HG03103 (cell line): ENCODE measurements around the gene STARD6.
"Not testable (repeated sequence)": the region's sequence is repeated elsewhere in the genome, so short reads cannot be mapped to it uniquely, and the experiment has no call there.

Experiments
- ATAC-seq: cut with Tn5 transposase; IDR thresholded peaks from one replicate; pipeline ENCODE4 v1.9.1; 2021; ENCODE audit warnings: low read depth; ENCODE audit not compliant: unreplicated experiment

Gene STARD6, protein sequence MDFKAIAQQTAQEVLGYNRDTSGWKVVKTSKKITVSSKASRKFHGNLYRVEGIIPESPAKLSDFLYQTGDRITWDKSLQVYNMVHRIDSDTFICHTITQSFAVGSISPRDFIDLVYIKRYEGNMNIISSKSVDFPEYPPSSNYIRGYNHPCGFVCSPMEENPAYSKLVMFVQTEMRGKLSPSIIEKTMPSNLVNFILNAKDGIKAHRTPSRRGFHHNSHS

DNA sequence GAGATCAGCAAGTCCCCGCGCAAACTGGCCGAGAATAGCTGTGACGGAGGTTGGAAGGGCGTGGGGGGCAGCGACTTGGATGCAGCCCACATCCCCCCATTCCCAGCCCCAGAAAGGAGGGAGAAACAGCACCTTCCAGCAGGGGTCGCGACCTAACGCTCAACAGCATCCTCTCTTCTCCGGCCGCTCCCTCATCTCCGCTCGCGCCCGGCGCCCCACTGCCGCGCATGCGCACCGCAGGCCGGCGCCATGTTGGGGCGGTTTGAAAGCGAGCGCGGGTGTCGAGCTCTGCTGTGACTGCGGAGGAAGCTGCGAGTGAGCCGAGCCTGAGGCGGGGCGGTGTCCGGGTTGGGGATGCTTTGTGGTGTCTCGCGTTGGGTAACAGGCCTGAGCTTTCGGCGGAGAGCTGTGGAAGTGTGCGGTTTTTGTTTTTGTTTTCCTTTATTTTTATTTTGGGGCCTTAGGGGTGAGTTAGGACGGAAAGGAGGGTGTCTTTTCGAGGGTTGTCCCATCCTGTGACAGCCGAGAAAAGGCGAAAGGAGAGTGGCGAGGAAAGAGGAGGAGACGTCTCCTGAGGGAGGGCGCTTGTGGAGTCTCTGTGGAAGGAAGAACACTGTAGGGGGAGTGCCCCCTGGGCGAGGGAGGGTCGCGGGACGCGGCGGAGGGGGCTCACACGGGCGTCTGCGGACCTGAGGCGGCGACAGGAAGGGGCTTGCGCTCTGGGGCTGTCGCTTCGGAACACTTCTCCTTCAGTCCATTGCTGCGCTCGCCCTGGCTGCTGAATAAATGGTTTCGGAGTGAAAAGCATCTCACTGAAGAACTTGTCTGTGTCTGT lies at the start of gene STARD6, which contains the start of gene C18orf54:
Gene STARD6 (minus strand): TSS at position 199 of the 835 bp plus-strand sequence. CDS start 3,285 bp downstream, outside the sequence.
Gene C18orf54 (plus strand): TSS at position 247 of the 835 bp plus-strand sequence. CDS start 2,667 bp downstream, outside the sequence.
- ATAC-seq = peak; percentile 89

DNA sequence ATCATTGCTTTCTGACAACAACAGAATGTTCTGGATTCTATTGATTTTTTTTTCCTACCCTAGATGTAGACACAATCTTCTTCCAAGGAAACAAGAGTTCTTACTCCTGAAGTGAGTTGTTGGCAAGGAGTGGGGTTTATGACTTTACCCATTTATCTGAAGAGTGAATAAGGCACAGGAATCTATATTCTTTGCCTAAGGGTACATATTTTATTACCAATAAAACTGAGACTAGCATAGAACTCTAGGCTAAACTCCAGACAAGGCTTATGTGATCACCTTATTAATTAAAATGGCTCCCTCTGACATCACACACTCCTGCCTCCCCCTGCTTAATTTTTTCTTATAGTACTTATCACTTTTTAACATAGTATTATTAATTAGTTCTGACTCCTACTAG lies 47.6 kb upstream of the STARD6 start:
- ATAC-seq = no peak

DNA sequence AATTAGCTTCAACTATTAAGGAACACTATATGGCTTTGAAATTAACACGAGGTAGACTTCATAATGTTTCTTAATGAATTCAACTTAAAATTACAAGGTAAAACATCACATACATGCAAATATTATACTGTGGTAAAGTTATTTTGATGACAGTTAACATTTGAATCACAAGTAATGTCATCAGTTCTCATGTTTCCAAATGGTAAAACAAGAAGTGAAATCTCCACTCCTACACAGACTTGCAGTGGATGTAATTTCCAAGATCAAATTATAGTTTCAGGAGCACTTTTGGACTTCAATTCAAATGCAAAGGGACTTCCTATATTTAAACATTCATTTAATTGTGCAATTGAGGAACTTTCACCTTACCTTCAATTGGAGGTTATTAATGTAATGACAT lies 39.1 kb upstream of the STARD6 start:
- ATAC-seq = no peak

DNA sequence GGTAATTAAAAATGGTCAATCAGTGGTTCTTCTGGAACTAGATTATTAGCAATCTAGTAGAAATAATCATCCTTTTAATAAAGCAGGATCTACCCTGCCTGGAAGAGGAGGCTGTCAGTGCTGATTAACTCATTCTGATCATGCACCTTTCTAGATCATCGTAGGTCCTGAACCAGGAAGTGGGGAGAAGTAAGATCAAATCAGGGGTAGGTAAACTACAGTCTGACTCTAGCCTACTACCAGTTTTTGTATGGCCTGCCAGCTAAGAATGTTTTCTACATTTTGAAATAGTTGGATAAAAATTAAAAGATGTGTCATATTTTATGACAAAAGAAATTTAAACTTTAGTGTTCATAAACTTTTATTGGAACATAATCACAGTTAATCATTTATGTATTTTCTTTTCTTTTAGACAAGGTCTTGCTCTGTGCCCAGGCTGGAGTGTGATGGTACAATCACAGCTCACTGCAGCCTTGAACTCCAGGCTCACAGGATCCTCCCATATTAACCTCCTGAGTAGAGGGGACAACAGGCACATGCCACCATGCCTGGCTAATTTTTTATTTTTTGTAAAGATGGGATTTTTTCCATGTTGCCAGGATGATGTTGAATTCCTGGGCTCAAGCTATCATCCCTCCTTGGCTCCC lies 36.1 kb upstream of the STARD6 start:
- no peak for ATAC-seq

DNA sequence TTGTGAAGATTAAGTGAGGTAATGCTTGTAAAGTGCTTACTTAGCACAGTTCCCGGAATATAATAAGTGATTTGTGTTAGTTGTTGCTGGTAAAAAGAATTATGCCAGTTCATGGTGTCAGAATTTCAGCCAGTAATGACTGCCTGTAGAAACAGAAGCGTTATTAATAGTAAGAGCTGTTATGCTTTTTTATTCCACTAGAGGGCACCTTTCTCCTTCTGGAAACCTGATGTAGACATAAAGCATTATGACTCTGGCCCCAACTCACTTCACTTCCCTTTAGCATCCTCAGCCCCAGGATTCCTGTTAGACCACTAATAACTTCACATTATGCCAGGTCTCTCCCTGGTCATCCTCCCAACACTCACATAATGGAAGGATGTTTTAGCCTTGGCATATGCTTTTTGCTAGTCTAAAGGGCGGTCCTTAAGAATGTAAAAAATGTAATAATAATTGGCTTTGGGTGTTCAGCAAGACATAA lies 34.9 kb upstream of the STARD6 start:
- ATAC-seq = peak; percentile 60

DNA sequence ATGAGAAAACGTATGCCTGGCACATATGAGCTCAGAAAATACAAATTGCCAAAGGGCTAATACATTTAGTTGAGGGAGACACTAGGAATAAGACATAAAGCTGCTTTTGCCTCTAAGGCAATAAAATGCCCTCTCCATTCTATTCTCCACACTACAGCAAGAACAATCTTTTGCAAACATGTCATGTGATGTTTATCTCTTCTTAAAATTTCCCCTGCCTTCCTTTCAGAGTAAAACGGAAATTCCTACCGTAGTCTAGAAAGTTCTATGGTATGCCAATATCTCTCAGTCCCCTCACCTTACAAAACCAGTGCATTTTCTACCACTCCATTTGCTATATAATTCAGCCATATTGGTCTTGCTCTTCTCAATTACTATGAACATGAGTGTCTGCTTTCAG lies 33.2 kb upstream of the STARD6 start:
- ATAC-seq = no peak

DNA sequence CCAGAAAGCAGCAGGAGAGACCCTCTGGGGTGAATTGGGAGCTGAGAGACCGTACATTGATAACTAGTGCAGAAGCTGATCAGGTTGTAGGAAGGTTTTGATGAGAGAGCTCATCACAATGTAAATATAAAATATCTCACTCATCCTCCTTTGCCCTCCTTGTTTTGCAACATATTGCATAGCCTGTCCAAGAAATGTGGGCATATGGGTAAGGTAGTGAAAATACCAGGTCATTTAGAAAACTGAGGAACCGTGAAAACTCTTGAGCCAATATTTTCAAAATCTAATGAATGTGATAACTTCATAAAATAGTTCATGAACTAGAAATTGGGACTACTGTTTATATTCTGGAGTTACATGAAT lies 31.5 kb upstream of the STARD6 start:
- ATAC-seq = no peak

DNA sequence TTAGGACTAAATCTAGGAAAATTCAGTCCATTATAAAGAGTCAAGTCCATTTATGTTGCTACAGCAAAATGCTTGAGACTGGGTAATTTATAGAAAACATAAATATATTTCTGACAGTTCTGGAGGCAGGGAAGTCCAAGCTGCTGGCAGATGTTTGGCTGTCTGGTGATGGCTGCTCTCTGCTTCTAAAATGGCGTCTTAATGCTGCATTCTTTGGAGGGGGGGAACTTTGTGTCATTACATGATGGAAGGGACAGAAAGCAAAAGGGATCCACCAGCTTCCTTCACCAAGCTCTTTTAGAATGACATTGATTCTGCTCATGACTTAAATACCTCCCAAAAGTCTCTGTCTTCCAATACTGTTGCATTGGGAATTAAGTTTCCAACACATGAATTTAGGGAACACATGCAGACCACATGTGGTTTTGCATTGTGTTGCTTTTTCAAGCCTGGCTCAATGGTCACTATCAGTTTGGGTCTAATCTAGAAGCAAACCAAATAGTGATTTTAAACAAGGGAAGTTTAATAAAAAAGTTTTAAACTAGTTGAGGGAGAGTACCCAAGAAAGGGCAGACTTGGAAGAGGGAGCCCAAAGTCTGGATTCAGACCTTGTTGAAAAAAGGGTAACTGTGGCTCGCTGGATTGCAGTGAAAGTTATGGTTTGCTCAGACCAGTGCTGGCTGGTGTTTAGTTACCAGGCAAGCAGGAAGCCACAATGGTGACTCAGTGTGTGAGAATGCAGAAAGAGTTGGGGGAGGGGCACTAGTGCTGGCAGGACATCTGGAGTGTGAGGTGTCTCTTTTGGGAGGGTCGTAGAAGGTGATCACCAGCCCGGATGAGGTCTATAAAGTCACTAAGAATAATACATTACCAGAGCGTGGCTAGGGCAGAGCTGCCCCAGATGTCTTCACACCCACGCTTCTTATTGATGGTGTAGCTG lies 30.8 kb upstream of the STARD6 start:
- peak; percentile 86 for ATAC-seq

DNA sequence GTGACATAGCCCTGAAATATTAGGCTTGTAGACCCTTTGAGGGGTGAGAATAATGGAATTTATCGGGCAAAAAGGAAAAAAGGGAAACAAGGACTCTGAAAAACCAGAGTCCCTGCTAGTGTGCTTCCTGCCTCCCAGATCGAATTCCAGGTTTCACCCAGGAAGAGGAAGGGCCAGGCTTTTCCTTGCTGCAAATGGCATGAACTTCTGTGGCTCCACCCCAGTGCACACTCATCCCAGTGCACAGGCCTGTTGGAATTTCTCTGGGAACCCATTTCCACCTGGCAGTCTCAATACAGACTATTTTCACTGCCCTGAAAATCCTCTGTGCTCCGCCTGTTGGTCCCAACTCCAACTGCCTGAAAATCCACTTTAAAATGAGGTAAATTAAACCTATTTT lies 30.0 kb upstream of the STARD6 start:
- no peak for ATAC-seq

DNA sequence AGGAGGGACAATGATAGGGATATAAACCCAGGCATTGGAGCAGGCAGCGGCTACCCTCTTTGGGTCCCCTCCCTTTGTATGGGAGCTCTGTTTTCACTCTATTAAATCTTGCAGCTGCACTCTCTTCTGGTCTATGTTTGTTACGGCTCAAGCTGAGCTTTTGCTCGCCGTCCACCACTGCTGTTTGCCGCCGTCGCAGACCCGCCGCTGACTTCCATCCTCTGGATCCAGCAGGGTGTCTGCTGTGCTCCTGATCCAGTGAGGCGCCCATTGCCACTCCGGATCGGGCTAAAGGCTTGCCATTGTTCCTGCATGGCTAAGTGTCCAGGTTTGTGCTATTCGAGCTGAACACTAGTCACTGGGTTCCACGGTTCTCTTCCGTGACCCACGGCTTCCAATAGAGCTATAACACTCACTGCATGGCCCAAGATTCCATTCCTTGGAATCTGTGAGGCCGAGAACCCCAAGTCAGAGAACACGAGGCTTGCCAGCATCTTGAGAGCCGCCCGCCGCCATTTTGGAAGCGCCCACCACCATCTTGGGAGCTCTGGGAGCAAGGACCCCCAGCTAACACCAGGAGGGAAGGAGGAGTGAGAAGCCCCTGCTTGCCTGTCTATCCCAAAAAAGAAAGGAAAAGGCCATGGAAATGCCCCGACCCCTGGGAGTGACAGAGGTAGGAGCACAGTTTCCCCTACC lies 29.3 kb upstream of the STARD6 start:
- not testable (repeated sequence) for ATAC-seq

DNA sequence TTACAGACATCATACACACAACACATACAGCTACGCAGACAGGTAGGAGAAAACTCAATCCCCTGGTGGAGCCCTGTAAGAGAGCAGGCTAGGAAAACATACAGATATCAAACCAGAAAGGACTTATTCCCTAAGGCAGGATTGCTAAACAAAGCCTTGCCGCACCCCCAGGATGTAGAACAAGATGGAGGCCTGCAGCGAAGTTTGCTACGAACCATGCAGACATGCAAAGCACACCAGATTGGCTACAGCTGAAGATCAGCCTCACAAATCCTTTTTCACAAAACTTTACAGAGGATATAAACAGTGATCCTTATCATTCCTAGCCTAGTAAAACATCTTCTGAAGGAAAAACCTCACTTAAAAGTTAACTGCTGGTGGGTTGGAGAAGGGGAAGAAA lies 28.4 kb upstream of the STARD6 start:
- no peak for ATAC-seq

DNA sequence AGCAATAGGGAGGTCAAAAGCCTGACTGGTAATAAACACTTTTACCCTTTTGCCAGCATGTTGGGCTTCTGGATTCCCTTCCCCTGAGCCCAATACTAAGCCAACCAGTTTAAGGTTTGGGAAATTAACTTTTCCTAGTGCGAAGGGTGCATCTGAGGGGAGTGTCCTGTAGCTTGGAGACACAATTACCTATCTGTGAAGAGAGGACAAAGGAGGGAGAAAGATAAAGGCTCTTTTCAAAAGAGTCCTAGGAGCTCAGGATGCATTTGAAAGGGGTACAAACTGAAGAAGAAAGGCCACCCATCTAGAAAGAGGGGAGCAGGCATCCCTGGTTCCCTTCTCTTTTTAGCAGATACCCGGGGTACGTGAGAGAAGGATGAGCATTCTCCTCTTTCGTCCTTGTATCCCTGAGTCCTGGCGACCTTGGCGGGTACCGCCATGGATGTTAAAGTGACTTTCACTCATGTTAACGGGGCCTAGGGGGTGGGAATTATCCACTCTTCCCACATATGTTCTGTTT lies 25.1 kb upstream of the STARD6 start:
- ATAC-seq = no peak

DNA sequence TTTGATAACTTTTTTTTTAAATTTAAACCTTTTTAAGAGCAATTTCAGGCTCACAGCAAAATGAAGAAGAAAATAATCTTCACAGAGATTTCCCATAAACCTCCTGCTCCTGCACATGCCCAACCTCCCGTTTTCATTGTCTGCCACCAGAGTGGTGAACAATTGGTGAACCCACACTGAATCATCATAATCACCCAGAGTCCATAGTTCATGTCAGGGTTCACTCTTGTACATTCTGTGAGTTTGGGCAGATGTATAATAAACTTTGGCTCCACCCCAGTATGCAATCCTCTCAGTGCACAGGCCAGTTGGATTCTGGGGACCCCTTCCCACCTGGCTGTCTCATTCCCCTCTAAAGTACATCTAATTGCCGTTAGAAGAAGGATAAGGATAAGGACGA lies 24.4 kb upstream of the STARD6 start:
- ATAC-seq = no peak

DNA sequence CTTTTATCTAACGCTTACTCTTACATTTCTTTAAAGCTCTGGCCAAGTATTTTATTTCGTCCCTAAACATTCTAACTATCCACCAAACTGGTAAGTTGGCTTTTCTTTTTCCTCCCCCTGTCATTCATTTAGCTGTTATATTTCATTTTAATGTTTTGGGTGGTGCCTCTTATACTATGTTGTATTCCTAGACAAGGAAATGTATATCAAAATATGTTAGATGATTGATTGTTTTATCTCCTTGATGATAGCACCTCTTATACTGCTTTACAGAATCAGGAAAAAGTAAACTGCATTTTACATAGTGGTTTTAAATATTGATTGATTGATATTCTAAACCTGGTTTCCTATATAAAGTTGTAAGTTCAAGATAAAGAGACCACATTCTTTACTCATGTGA lies 24.0 kb upstream of the STARD6 start:
- no peak for ATAC-seq

DNA sequence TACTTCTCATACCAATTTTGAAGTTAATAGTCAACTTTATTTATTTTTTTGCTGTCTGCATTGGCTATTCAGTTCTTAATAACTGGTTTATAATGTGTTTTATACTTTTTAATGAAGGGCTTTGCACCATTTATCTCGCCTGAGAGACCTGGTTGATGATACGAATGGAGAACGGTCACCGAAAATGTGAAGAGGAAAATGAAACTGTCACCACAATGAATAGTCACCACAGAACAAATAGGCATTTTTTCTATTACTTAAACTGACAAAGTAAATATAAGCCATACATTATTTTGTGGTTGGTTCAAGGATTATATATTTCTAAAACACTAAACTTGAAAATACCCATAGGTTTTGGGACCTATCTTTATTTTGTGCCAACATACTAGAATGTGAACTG lies 20.4 kb upstream of the STARD6 start:
- ATAC-seq = no peak

DNA sequence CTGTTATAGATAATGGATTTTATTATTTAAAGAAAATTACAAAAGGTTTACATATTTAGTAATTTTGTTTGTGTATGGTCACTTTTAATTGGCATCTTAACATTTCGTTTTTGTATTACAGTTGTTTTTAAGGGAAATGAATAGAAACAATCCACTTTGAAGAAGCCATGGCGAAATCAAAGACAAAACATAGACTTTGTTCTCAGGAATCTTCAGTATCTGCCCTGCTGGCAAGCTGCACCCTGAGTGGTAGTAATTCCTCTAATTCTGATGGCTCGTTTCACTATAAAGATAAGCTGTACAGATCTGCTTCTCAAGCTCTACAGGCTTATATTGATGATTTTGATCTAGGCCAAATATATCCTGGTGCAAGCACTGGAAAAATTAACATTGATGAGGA lies 2.7 kb upstream of the STARD6 start:
- no peak for ATAC-seq

DNA sequence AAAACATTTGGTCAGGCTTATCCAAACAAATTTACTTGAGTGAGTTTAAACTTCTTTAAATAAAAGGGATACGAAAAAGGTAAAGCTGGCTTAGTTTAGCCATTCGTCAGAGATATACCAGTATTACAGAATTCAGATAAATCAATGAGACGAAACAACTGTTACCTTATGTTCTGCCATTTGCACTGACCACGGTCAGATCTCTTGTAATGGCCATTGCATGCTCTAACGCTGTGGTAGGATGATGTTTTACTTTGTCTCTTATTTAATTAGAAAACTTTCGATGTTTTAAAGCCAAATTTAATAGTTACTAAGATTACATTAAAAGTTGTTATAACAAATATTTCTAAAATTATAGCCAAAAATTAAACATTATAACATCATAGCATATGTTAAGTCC lies 1.6 kb upstream of the STARD6 start:
- no peak for ATAC-seq

DNA sequence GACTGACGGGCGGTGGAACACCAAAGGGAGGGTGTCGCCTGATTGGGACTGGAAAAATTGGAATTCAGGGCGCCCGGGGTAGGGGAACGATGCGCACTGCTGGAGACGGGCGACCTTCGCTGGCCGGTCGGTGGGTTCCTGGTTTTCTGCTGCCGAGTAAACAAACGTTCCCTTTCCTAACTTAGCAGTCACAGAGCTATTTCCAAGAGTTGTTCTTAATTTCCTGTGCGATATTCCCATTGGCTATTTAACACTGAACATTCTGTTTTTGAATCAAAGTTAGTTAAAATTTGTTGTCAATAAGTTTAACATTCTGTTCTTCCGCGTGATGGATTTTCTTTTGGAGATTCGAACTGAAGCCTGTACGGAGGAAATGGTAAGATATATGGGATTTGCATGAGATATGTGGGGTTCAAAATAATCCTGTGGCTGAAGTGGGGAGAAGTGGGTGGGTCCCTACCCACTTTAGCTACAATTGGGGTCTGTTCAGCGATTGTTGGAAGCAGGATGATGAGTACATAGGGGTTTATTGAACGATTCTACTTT lies 910 bp upstream of the STARD6 start:
- ATAC-seq = peak; percentile 13

DNA sequence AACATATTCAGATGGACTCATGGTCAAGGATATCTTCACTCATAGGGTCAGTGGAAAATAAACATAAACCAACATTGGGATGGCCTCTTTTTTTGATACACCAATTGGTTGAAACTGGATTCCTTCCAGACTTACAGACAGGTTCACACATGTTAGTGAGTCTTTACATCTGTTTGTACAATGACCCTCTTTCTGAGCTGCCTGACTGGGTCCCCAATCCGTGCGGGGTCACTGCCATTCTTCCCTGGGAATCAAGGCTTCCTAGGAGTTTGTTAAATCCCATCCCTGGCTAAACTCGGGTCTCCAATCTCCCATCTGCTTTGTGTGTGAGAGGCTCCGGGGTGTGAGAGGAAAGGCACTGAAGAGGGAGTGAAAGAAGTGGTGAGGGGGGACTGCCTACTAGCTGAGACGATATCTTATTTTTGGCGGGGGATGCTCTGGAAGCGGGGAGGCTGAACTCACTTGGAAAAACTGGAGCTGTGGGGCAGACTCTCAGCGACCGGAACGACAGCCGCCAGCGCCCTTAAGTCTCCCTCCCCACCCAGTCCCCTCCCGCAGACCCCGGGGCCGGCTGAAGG lies 487 bp downstream of the STARD6 start:
- peak; percentile 37 for ATAC-seq
